SK-N-MC (cell line): Measurements from ENCODE around the gene WFDC5.
"Not testable (repeated sequence)": the region's sequence is repeated elsewhere in the genome, so short reads cannot be mapped to it uniquely, and the experiment has no call there.

Experiments used
- EZH2 ChIP-seq: fragments of 200-600 bp; sonication (generic); IDR thresholded peaks from one replicate; pipeline ENCODE4 v1.6.1; 2017; ENCODE audit warnings: antibody characterized with exemption
- FOXP2 ChIP-seq: optimal IDR thresholded peaks from 2 replicates; pipeline ENCODE3; 2011; ENCODE audit warnings: mild to moderate bottlenecking, moderate library complexity; ENCODE audit not compliant: insufficient read depth; ENCODE audit errors: extremely low read length, control extremely low read depth
- POLR2AphosphoS5 ChIP-seq: IDR thresholded peaks from 2 replicates; pipeline ENCODE4 v1.6.1; 2012; ENCODE audit warnings: mild to moderate bottlenecking, low read depth, low read length, borderline replicate concordance

DNA sequence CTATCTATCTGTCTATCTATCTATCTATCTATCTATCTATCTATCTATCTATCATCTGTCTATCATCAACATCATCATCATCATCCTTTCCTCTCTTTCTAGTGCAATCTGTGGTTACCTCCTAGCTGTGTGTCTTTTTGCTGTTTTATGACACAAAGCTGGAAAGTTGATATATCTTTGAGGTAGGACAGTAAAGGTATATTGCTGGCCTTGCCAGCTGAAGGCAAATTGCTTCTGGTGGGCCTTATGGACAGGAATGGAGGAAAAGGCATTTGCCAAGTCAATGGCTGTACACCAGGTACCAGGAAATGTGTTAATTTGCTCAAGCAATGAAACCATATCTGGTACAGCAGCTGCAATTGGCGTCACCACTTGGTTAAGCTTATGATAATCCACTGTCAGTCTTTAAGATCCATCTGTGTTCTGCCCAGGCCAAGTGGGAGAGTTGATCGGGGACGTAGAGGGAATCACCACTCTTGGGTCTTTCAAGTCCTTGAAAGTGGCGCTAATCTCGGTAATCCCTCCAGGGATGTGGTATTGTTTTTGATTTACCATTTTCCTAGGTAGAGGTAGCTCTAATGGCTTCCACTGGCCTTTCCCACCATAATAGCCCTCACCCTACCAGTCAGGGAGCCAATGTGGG lies 24.9 kb upstream of the WFDC5 start:
- TF ChIP-seq POLR2AphosphoS5, EZH2, FOXP2: not testable (repeated sequence)
